ENCODE measurements around the gene USP9X. TPM values are rescaled to one million over a fixed set of nuclear protein-coding genes. Genes with fewer than 3 reads are reported as not detected.

USP9X gene
- total and polyA plus RNA-seq, 2 of the 8 experiments (the other 6 are each of a cell fraction or from before 2014, with no cell fraction given) = 79.2 to 300 TPM

DNA sequence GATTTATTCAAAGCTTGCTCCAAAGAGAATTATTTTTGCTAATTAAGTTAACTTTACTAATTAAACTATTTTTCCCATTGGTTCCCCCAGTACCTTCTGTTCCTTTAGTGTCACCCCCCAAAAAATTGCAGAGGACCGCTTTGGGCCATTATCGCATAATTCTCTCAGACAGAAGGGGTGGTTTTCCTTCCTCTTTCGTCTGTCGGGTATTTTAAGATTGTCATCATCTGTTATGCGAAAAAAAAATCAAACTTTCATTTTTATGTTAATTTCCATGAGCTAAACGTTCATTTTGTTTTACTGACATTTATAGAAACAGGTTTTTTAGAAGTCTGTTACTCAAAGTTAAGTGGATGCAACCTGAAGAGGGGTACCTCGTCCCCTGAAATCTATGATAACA is 172.6 kb downstream of the USP9X start:
- peaks cover 0 to 2% (median under 1%) of the 10 kb centered on the region in 4 experiments; a peak in 1 of 7 replicates for H3K27me3 ChIP-seq (replicated peaks in 1 of 4; ENCODE audit: control insufficient read depth in 3 of 4, extremely low read depth in 1 of 4, insufficient read depth in 3 of 4, low read length in 3 of 4)
- H3K56ac ChIP-seq (replicated peaks; ENCODE audit: insufficient read length, low read depth, low read length) = no peak overlapping the region
- POLR2A ChIA-PET (ENCODE audit: partially characterized antibody) = no interaction called here
- H4K5ac ChIP-seq (ENCODE audit: insufficient read length, low read depth, low read length) = no peak overlapping the region
- H2BK12ac ChIP-seq (ENCODE audit: low read depth, low read length) = no peak overlapping the region
- FAIRE-seq (no peak), DNase-seq (ENCODE audit: low read depth in 1 of 2, low spot score in 2 of 2) (no peak)
- no peak overlapping the region for H3K18ac ChIP-seq (ENCODE audit: extremely low read depth, low read length)
- no peaks in the 10 kb centered on the region for H4K20me1 ChIP-seq (replicated peaks in 1 of 2; ENCODE audit: control insufficient read depth in 1 of 2, insufficient read depth in 2 of 2, low read length in 2 of 2)
- no peak overlapping the region for H3K27ac ChIP-seq (ENCODE audit: low read depth, low read length)
- no peaks in the 10 kb centered on the region; a peak in 2 of 7 replicates for H3K4me1 ChIP-seq (replicated peaks in 1 of 4; ENCODE audit: control insufficient read depth in 3 of 4, insufficient read depth in 4 of 4, low read length in 3 of 4)
- H3K23ac ChIP-seq (ENCODE audit: insufficient read length) = no peak overlapping the region
- CTCF ChIA-PET (ENCODE audit: partially characterized antibody) = no interaction called here
- no peak overlapping the region for H2AFZ ChIP-seq (ENCODE audit: low read length)
- no peaks in the 10 kb centered on the region for H3K79me1 ChIP-seq (ENCODE audit: low read depth, low read length)
- no peaks in the 10 kb centered on the region for H3K79me2 ChIP-seq (ENCODE audit: control insufficient read depth in 1 of 2, insufficient read depth in 2 of 2, low read length in 2 of 2)
- no peak overlapping the region for H3K9ac ChIP-seq (replicated peaks in 1 of 4; ENCODE audit: extremely low read depth in 1 of 4, low read depth in 3 of 4, low read length in 3 of 4)
- H2BK15ac ChIP-seq (ENCODE audit: low read length) = no peak overlapping the region
- H3K23me2 ChIP-seq (ENCODE audit: low read depth, low read length) = peaks cover 3% of the 10 kb centered on the region; the same call in 1 of the 2 replicates
- no peak overlapping the region for H2BK20ac ChIP-seq (ENCODE audit: low read length)
- no peak overlapping the region for H4K8ac ChIP-seq (ENCODE audit: extremely low read depth, insufficient read depth, low read length)
- no peak overlapping the region for H4K91ac ChIP-seq (replicated peaks; ENCODE audit: insufficient read length, low read length)
- no peak overlapping the region for H2AK5ac ChIP-seq (ENCODE audit: low read depth, low read length)
- H3K9me3 ChIP-seq (ENCODE audit: insufficient read depth in 2 of 2, low read depth in 1 of 2, low read length in 1 of 2) = no peaks in the 10 kb centered on the region; a peak in 1 of 4 replicates
- TF ChIP-seq RFX5 (IDR thresholded peaks at IDR 0.05; ENCODE audit: borderline replicate concordance, low read depth, low read length) (no peak), HDAC2 (IDR thresholded peaks at IDR 0.05; ENCODE audit: borderline replicate concordance in 1 of 2, low read depth in 2 of 2, low read length in 2 of 2) (no peak), CBX5 (IDR thresholded peaks at IDR 0.05; ENCODE audit: low read depth, low read length) (no peak)
- no peak overlapping the region for H3K14ac ChIP-seq (ENCODE audit: insufficient read length)
- H2BK5ac ChIP-seq (ENCODE audit: low read depth, low read length) = no peak overlapping the region
- no peak overlapping the region for H3K4me2 ChIP-seq (ENCODE audit: insufficient read depth in 1 of 2, low read depth in 2 of 2, low read length in 2 of 2)
- H3K4me3 ChIP-seq (ENCODE audit: extremely low read depth in 1 of 4, insufficient read depth in 2 of 4, low read depth in 3 of 4, low read length in 4 of 4) = no peak overlapping the region
- H2BK120ac ChIP-seq (replicated peaks; ENCODE audit: low read depth, low read length) = no peak overlapping the region
- H3K36me3 ChIP-seq (ENCODE audit: control insufficient read depth in 2 of 4, insufficient read depth in 4 of 4, low read length in 3 of 4) = no peaks in the 10 kb centered on the region
- WGBS, 2 experiments (ENCODE audit: extremely low coverage in 1 of 2, insufficient coverage in 1 of 2, insufficient read length in 1 of 2, insufficient replicate concordance in 2 of 2, low coverage in 1 of 2, low lambda C conversion rate in 2 of 2, missing lambda C conversion rate in 1 of 2) = 87% methylated on average over 7 of the region's 7 CpGs; no CpG with 5 or more reads in 1 of the 2 experiments
- H3K4ac ChIP-seq (replicated peaks; ENCODE audit: insufficient read length, low read depth, low read length) = no peak overlapping the region

Measured in H1 (cell line).